Ovary (tissue), 9 donors: ENCODE measurements around the gene MSTO1. TPM values are rescaled to one million over a fixed set of nuclear protein-coding genes. Genes with fewer than 3 reads are reported as not detected.
"Not testable (repeated sequence)": the region's sequence is repeated elsewhere in the genome, so short reads cannot be mapped to it uniquely, and the experiment has no call there.

Source experiments
- DNase-seq, 5 donors: peaks; one replicate each; pipeline ENCODE4 v3.0.0-alpha.2; 2019 to 2020
- H3K27ac ChIP-seq, 2 donors: fragments of 200-600 bp; one replicate each; pipeline versions ENCODE4 v1.5.1 to v1.8.0; 2019 to 2022
- H3K27me3 ChIP-seq: fragments of 200-600 bp; one replicate; pipeline ENCODE4 v1.8.0; 2022
- H3K36me3 ChIP-seq: fragments of 200-600 bp; sonication (generic); one replicate; pipeline ENCODE4 v1.5.1; 2019
- H3K4me1 ChIP-seq: one replicate; pipeline ENCODE4 v1.8.1; 2013; ENCODE audit warnings: mild to moderate bottlenecking, moderate library complexity; ENCODE audit not compliant: insufficient read depth
- H3K4me3 ChIP-seq: fragments of 200-600 bp; sonication (generic); one replicate; pipeline ENCODE4 v1.5.1; 2017
- H3K9me3 ChIP-seq, 2 donors: fragments of 200-600 bp in 1 of 2; sonication (generic) in 1 of 2; one replicate each; pipeline versions ENCODE4 v1.5.1 to v1.8.1; 2013 to 2019; ENCODE audit warnings: mild to moderate bottlenecking in 1 of 2, moderate library complexity in 1 of 2
- EP300 ChIP-seq: sonication (generic); formaldehyde crosslinking; IDR thresholded peaks from one replicate; pipeline ENCODE4 v1.6.1; 2017; ENCODE audit warnings: antibody characterized with exemption
- POLR2A ChIP-seq: fragments of 450-650 bp; IDR thresholded peaks from one replicate; pipeline ENCODE4 v1.6.1; 2017; ENCODE audit warnings: antibody characterized with exemption, mild to moderate bottlenecking, moderate library complexity
- WGBS, 3 donors: extraction: QIAGEN DNeasy Blood & Tissue Kit in 1 of 3; methylation state at CpG; one replicate each; pipeline versions ENCODE4 v1.1.5 to v1.1.7; 2013 to 2017; 5-methylcytosine and 5-hydroxymethylcytosine counted together
- intact Hi-C, 4 donors: fragments of 100-400 bp; cut with DNase I; formaldehyde crosslinking; loops; one replicate each; pipeline versions ENCODE4 v1.11.0 to v1.15.1; 2022 to 2023
- polyA plus RNA-seq, 2 donors: library from polyadenylated mRNA; stranded (reverse); fragments of 200-250 nt in 1 of 2; fragments of 350-450 nt in 1 of 2; fragmentation: Illumina TruSeq in 1 of 2; extraction: RNeasy Lipid Tissue Mini Kit (QIAGEN cat#74804) in 1 of 2; gene quantifications; one replicate each; pipeline ENCODE4 v1.2.3, GENCODE V29; 2013 to 2014
- small RNA-seq: library from RNA; depleted of rRNA; stranded (forward); fragments of <200 nt; gene quantifications from one replicate; pipeline ENCODE3, GENCODE V24; 2016
- total RNA-seq, 7 donors: library from RNA; depleted of rRNA in 2 of 7; stranded (reverse); fragments of >200 nt in 2 of 7; fragmentation: NEBNext Ultra II Directional in 3 of 7; extraction: Animal tissue kit (Norgen Biotek cat#: 25700) in 3 of 7; gene quantifications; one replicate each; pipeline versions ENCODE4 v1.1.0 to v1.2.4, GENCODE V29; 2016 to 2023
- TF ChIP-seq, protein P1 (sequence below), 3 donors: fragments of 450-650 bp in 2 of 3; fragments of 200-600 bp in 1 of 3; IDR thresholded peaks; one replicate each; pipeline versions ENCODE4 v1.5.1 to v1.8.0; 2016 to 2022; ENCODE audit warnings: antibody characterized with exemption in 3 of 3, mild to moderate bottlenecking in 1 of 3
- donor health status: DM: no; HTN: no; CAD: no; lungs with moderate emphysema.
- donor health status: DM: no; HTN: no; CAD: no.
- donor health status: Bipolar disorder and iron deficiency.
- donor health status: DM: yes; HTN: yes; CAD: no.
- donor health status: DM: no; HTN: no; CAD: no.
- donor health status: DM: yes; HTN: yes; CAD: no.

The MSTO1 gene
- total and polyA plus RNA-seq, 9 donors = 13.8 to 96.2 (median 51.3) TPM

DNA sequence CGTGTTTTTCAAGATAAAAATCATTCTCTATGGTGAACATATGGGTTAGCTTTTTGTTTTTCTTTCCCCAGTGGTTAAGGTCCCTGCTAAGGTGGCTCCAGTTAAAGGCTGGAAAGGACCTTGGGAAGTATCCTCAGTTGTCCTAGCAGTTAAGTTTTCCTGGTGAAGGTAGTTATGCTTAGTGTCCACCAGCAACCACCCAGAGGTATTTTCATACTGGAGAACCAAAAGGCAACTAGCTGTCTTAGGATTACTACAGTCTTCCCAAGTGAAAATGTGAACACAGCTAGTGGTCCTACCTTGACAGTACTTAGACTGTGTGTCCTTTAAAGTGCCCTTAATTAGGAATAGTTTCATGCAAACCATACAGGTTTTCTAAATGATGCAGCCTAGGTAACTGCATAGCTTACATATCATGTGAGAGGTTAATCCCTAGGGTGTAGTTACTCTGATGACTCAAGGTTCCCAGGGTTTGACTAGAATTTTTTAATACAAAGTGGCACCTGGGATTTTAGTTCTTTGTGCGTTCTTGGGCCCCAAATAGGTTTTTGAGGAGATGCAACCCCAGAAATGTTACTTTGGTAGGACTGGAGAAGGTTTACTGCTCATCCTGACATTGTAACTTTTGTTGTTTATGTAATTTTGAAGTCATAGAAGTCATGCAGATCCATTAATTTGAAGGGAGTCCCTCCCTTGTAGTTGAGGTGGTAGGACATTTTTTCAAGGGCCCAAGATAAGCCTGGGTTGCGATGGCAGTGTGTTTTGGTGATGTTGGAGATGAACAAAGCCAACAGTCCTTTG, 42.0 kb downstream of the MSTO1 start:
- TF ChIP-seq, protein P1, sequence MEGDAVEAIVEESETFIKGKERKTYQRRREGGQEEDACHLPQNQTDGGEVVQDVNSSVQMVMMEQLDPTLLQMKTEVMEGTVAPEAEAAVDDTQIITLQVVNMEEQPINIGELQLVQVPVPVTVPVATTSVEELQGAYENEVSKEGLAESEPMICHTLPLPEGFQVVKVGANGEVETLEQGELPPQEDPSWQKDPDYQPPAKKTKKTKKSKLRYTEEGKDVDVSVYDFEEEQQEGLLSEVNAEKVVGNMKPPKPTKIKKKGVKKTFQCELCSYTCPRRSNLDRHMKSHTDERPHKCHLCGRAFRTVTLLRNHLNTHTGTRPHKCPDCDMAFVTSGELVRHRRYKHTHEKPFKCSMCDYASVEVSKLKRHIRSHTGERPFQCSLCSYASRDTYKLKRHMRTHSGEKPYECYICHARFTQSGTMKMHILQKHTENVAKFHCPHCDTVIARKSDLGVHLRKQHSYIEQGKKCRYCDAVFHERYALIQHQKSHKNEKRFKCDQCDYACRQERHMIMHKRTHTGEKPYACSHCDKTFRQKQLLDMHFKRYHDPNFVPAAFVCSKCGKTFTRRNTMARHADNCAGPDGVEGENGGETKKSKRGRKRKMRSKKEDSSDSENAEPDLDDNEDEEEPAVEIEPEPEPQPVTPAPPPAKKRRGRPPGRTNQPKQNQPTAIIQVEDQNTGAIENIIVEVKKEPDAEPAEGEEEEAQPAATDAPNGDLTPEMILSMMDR (IDR thresholded peaks at IDR 0.05) = no peak
- TF ChIP-seq POLR2A (no peak), EP300 (no peak)
- Histone ChIP-seq H3K4me1 (no peaks in the 10 kb centered on the region), H3K27ac (no peak overlapping the region), H3K27me3 (no peaks in the 10 kb centered on the region), H3K4me3 (no peak overlapping the region), H3K9me3 (no peaks in the 10 kb centered on the region), H3K36me3 (no peaks in the 10 kb centered on the region)
- intact Hi-C loops = no loop called here
- no peak for DNase-seq
- 72 to 76% (median 73%) methylated on average over 3 of the region's 3 CpGs for WGBS, 3 donors

DNA sequence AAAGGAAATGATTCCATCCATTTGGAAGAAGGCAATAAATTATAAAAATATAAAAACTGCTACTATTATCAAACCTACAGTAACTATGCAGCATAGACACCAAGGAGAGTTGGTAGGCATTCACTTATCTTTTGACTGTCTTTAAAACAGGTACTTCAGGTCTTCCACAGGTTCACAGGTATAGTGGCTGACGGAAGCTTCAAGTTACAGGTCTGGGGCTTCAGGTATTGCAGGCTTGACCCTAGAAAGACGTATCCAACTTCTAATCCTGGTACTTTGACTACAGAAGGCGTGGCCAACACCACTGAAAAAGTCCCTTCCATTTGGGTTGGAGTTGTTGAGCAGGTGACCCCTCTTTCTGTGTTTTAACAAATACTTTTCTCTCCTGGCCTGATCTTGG, 42.9 kb downstream of the MSTO1 start:
- no peak for TF ChIP-seq EP300
- TF ChIP-seq, protein P1 (IDR thresholded peaks at IDR 0.05) = no peak
- TF ChIP-seq POLR2A = no peak
- WGBS, 3 donors = 73 to 75% (median 74%) methylated on average over 3 of the region's 3 CpGs

GRCh38 chr1:155657463-155657862, 47.4 kb downstream of the MSTO1 start:
- Histone ChIP-seq H3K9me3 (no peaks in the 10 kb centered on the region), H3K36me3 (no peaks in the 10 kb centered on the region), H3K4me3 (no peak overlapping the region), H3K4me1 (no peaks in the 10 kb centered on the region), H3K27me3 (no peaks in the 10 kb centered on the region), H3K27ac (no peak overlapping the region)
- 16 to 28% (median 26%) methylated on average over 2 of the region's 2 CpGs for whole genome bisulfite sequencing, 3 donors
- intact Hi-C loops = no loop called here
- no peak for TF ChIP-seq POLR2A
- DNase-seq = no peak

More for the DNA sequence above, 42.9 kb downstream of the MSTO1 start:
- Histone ChIP-seq H3K36me3 (no peaks in the 10 kb centered on the region), H3K4me1 (no peaks in the 10 kb centered on the region), H3K27me3 (no peaks in the 10 kb centered on the region), H3K27ac (no peak overlapping the region), H3K9me3 (no peaks in the 10 kb centered on the region), H3K4me3 (no peak overlapping the region)
- intact Hi-C loops = no loop called here
- DNase-seq = no peak

DNA sequence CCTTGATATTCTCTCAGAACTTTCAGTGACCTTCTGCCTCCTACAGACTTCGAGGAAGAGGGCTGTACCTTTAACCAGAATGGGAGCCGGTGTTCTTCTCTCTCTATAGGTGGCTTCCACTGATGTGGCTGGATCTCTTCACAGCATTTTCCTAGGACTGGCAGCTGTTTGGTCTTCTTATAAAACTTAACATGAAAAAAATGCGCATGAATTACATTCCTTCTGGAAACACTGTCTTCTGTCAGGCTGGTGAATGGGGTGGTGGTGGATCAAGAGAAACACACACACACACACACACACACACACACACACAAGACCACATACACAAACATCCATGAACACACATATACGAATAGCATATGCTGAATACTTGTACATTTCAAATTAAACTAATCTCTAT, 51.2 kb downstream of the MSTO1 start:
- 88 to 93% (median 90%) methylated on average over 3 to 4 of the region's 4 CpGs for WGBS, 3 donors
- H3K36me3 ChIP-seq, H3K4me3 ChIP-seq, H3K4me1 ChIP-seq, DNase-seq, H3K27ac ChIP-seq, intact Hi-C loops, H3K9me3 ChIP-seq, H3K27me3 ChIP-seq: not testable (repeated sequence)

Small RNA genes lying within 50 kb of the gene (small RNA-seq; reads per million reads assigned to genes)
- gene AL353807.4 = not detected

Other genes with a start within 250 kb of the MSTO1 start
- 10 to 100 TPM; 58.6 to 98.4 (median 77.5) TPM for gene ASH1L, start 47.4 kb upstream of the MSTO1 start, total RNA-seq
- 10 to 100 TPM; 16.2 to 33.9 TPM for gene ASH1L, start 47.4 kb upstream of the MSTO1 start, polyA plus RNA-seq
- gene YY1AP1, start 78.6 kb downstream of the MSTO1 start, total RNA-seq = 100 to 1,000 TPM in 5 of 7 donors, 10 to 100 TPM in 2; 86.3 to 156 (median 106) TPM
- 100 to 1,000 TPM in 1 of 2 donors, 10 to 100 TPM in 1; 43.4 to 101 TPM for gene YY1AP1, start 78.6 kb downstream of the MSTO1 start, polyA plus RNA-seq
- 100 to 1,000 TPM in 1 of 7 donors, 10 to 100 TPM in 6; 56.9 to 140 (median 61.4) TPM for gene DAP3, start 78.9 kb downstream of the MSTO1 start, total RNA-seq
- 100 to 1,000 TPM in 1 of 2 donors, 10 to 100 TPM in 1; 43.7 to 128 TPM for gene DAP3, start 78.9 kb downstream of the MSTO1 start, polyA plus RNA-seq
- 10 to 100 TPM; 20.6 to 57.5 (median 42.5) TPM for gene GON4L, start 247.0 kb downstream of the MSTO1 start, total RNA-seq
- 10 to 100 TPM; 16.0 to 29.4 TPM for gene GON4L, start 247.0 kb downstream of the MSTO1 start, polyA plus RNA-seq
- gene SYT11, start 249.3 kb downstream of the MSTO1 start, total RNA-seq = 10 to 100 TPM; 10.1 to 27.9 (median 19.7) TPM
- gene SYT11, start 249.3 kb downstream of the MSTO1 start, polyA plus RNA-seq = 10 to 100 TPM; 12.5 to 48.9 TPM